Putamen (tissue), 1 donor: ENCODE measurements around the gene SERPINC1.
"Not testable (repeated sequence)": the region's sequence is repeated elsewhere in the genome, so short reads cannot be mapped to it uniquely, and the experiment has no call there.

ENCODE experiments used
- DNase-seq: peaks from one replicate; pipeline ENCODE4 v3.0.0-alpha.2; 2016; ENCODE audit warnings: low spot score

SERPINC1 gene

DNA sequence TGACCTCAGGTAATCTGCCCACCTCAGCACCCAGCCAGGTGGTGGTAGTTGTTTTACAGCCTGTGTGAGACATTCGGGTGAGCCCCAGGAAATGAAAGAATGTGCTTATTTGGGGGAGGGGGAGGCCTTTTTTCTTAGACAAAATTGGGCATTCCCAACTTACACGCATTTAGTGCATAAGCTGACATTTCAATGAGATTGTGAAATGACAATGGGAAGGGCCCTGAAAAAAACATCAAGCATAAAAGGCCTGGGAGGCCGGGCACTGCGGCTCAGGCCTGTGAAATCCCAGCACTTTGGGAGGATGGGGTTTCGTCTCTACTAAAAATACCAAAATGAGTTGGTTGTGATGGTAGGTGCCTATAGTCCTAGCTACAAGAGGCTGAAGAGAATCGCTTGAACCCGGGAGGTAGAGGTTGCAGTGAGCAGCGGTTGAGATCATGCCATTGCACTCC, 54.3 kb downstream of the SERPINC1 start:
- DNase-seq, result no peak

DNA sequence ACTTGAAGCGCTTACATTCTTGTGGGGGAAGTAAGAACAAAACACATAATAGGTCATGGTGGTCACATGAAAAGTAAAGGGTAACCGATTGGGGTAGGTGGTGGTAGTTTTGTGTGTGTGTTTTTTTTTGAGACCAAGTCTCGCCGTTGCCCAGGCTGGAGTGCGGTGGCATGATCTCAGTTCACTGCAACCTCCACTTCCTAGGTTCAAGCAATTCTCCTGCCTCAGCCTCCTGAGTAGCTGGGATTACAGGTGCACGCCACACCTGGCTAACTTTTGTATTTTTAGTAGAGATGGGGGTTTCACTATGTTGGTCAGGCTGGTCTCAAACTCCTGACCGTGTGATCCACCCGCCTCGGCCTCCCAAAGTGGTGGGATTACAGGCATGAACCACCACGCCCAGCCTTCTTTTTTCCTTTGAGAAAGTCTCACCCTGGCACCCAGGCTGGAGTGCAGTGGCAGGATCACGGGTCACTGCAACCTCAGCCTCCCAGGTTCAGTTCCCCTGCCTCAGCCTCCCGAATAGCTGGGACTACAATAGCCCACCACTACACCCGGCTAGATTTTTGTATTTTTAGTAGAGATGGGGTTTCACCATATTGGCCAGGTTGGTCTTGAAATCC, 54.9 kb downstream of the SERPINC1 start:
- not testable (repeated sequence) for DNase-seq

DNA sequence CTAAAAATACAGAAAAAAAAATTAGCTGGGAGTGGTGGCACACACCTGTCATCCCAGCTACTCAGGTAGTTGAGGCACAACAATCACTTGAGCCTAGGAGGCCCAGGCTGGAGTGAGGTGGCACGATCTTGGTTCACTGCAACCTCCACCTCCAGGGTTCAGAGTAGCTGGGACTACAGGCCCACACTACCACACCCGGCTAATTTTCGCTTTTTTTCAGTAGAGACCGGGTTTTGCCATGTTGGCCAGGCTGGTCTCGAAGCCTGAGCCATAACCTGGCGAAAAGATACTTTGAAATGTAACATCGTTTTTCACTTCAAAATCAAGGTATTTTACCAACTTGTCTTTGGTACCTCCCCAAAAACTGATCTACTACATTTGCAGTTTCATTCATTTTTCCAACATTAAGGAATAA, 55.4 kb downstream of the SERPINC1 start:
- DNase-seq, result no peak

DNA sequence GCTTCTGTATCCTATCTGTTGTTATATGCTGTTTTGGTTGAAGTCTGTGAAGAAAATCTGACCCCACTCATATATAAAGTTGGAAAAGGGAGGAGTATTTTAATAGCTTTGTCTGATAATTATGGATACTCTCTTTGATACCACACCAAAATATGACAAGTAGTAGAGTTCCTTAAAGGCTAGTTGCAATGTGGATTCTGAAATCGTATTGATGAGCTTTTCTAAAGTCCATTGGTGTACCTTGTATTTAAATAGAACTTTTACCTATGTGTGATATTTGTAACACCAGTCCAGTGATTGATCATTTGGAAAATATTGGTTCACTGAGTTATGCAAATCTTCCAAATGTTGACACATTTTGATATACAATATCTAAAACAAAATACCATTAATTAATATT, 57.1 kb downstream of the SERPINC1 start:
- DNase-seq, result no peak

DNA sequence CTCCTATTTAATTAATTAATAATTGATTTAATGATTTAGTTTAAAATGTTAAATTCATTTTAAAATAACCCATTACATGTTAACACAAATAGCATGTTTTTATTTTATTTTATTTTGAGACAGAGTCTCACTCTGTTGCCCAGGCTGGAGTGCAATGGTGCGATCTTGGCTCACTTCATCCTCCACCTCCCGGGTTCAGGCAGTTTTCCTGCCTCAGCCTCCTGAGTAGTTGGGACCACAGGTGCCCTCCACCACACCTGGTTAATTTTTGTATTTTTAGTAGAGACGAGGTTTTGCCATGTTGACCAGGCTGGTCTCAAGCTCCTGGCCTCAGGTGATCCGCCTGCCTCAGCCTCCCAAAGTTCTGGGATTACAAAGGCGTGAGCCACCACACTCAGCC, 57.6 kb downstream of the SERPINC1 start:
- DNase-seq, result not testable (repeated sequence)

DNA sequence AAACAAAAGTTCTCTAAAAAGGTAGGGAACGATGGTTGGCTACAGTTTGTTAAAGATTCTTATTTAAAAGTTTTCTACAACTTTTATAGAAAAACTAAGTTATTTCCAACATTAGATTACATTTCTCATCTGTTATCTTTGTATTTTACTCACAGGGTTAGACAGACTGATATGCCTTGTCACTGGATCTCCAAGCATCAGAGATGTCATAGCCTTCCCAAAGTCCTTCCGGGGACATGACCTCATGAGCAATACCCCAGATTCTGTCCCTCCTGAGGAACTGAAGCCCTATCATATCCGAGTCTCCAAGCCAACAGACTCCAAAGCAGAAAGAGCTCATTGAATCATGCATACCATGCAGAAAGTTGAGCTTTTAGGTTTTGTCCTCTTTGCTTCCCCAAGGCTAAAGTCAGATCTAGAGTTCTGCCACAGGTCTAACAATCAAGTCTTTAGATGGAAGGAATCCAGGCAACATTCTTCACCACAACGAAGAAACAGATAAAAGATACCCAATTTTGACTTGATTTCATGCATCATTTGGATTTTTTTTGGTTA, 59.7 kb downstream of the SERPINC1 start:
- no peak for DNase-seq

DNA sequence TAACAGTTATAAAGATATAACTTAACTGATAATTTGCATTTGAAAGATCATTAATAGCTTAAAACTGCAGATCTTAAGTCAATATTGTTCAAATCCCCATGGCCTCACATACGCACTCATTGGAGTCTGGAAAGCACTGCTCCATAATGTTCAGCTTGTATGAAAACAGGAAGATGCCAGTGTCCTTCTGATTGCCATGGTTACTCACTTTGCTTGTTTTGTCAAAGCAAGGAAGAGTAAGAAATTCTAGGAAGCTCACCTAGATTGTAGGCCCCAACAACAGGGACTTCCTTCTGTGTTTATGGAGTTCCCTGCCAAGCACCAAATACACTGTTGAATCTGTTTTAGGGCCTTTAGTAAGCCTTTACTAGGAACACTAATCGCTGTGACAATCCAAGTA, 60.2 kb downstream of the SERPINC1 start:
- DNase-seq, result no peak

DNA sequence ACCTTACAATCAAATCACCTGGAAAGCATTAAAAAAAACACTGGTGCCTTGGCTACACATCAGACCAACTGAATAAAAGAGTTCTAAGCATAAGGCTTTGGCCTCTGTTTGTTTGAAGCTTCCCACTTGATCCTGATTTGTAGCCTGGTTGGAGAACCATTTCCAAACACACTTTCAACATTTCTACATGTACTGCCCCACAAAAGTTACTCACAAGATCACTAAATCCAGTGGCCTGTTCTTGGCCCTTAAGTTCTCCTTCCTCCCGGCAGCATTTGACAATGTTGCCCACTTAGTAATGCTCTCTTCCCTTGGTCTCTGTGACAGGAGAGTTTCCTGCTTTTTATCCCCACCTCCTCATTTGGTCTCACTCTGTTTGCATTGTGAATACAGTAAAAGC, 61.1 kb downstream of the SERPINC1 start:
- no peak for DNase-seq
